Heart left ventricle (tissue), 13 donors: ENCODE results near the gene HIPK2.

Experiments
- CTCF ChIP-seq, 12 donors: fragments of 200-600 bp; sonication (generic) in 4 of 12; IDR thresholded peaks; one replicate each; pipeline versions ENCODE4 v1.5.0 to v1.8.0; 2018 to 2022; ENCODE audit warnings: antibody characterized with exemption in 12 of 12, mild to moderate bottlenecking in 5 of 12
- POLR2A ChIP-seq, 2 donors: fragments of 450-650 bp; IDR thresholded peaks; one replicate each; pipeline ENCODE4 v1.6.1; 2017; ENCODE audit warnings: antibody characterized with exemption in 2 of 2, mild to moderate bottlenecking in 2 of 2, moderate library complexity in 2 of 2
- donor health status: ischemic (EF 13 %, LVEDD 7.1; RV severe dilation, severe dysfunction).
- donor health status: DM: no; HTN: yes; CAD: no.
- donor health status: DM: no; HTN: no; CAD: no.
- donor health status: ischemic (EF 25% LVEDD 6.9; RV normal size, moderate dysfunction).
- donor health status: ischemic (EF 25% LVEDD 5.7; RV mildly dilated, moderate dysfunction).
- donor health status: ischemic (EF 35%, LVEDD 5.7; RV mildly dilated, moderate dysfunction).
- donor health status: nonischemic (EF 11% LVEDD 7.7; RV severe dilation, severe dysfunction).
- donor health status: DM: yes; HTN: yes; CAD: no.
- donor health status: PGD.
- donor health status: ischemic (EF 29% LVEDD 5.4; RV normal size, mild dysfunction).
- donor health status: nonischemic (EF 23%, LVEDD 6.1; RV moderate dilation, normal function).

GRCh38 chr7:139823959-139824521 is 46.2 kb upstream of the HIPK2 start:
- TF ChIP-seq CTCF (IDR thresholded peaks at IDR 0.05), result no peak
- TF ChIP-seq POLR2A (IDR thresholded peaks at IDR 0.05), result no peak
